ENCODE measurements around the gene TRA2B.

TRA2B gene

DNA sequence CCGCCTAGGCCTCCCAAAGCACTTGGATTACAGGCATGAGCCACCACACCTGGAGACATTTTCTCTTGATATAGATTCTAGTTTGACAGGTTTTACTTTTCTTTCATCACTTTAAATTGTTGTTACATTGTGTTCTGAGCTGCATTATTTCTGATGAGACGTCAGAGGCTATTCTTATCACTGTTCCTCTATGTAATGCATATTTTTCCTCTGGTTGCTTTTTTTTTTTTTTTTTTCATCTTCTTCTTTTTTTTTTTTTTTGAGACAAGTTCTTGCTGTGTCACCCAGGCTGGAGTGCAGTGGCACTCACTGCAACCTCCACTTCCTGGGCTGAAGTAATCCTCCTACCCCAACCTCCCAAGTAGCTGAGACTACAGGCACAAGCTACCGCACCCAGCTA is 41.2 kb downstream of the TRA2B start:
- DNase-seq (ENCODE audit: insufficient read length, low spot score), result no peak
- FAIRE-seq, result no peak
- TF ChIP-seq, protein P1, sequence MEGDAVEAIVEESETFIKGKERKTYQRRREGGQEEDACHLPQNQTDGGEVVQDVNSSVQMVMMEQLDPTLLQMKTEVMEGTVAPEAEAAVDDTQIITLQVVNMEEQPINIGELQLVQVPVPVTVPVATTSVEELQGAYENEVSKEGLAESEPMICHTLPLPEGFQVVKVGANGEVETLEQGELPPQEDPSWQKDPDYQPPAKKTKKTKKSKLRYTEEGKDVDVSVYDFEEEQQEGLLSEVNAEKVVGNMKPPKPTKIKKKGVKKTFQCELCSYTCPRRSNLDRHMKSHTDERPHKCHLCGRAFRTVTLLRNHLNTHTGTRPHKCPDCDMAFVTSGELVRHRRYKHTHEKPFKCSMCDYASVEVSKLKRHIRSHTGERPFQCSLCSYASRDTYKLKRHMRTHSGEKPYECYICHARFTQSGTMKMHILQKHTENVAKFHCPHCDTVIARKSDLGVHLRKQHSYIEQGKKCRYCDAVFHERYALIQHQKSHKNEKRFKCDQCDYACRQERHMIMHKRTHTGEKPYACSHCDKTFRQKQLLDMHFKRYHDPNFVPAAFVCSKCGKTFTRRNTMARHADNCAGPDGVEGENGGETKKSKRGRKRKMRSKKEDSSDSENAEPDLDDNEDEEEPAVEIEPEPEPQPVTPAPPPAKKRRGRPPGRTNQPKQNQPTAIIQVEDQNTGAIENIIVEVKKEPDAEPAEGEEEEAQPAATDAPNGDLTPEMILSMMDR (IDR thresholded peaks at IDR 0.05; ENCODE audit: insufficient read depth, missing control alignments), result no peak

DNA sequence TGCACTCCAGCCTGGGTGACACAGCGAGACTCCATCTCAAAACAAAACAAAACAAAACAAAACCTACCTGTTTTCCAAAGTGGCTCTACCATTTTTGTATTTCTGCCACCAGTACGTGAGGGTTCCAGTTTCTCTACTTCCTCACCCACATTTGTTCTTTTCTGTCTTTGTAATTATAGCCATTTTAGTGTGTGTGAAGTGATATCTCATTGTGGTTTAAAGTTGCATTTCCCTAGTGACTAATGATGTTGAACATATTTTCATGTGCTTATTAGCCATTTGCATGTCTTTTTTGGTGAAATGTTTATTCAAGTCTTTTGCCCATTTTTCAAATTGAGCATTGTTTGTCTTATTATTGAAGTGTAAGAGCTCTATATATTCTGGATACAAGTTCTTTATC is 50.7 kb downstream of the TRA2B start:
- DNase-seq (ENCODE audit: insufficient read length, low spot score) (no peak), FAIRE-seq (no peak)
- TF ChIP-seq, protein P1 (IDR thresholded peaks at IDR 0.05; ENCODE audit: insufficient read depth, missing control alignments), result no peak

DNA sequence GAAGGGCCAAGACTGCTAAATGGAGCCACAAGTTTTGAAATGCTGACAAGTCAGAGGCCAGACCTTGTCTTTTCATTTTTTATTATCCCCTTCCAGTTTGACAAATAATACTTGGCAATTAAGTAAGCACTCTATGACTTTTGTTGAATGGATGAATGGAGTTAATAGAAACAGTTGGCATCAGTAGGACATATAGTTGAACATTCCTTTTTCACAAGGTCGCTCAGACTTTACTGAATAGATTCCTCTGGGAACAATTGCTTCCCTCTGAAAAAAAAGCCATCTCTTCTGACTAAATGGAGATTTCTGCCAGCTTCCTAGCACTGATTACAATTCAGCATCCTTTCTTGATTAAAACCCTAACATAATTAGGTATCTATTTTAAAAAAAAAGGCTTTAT is 53.2 kb downstream of the TRA2B start:
- FAIRE-seq (no peak), DNase-seq (ENCODE audit: insufficient read length, low spot score) (no peak)
- TF ChIP-seq, protein P1 (IDR thresholded peaks at IDR 0.05; ENCODE audit: insufficient read depth, missing control alignments), result no peak

DNA sequence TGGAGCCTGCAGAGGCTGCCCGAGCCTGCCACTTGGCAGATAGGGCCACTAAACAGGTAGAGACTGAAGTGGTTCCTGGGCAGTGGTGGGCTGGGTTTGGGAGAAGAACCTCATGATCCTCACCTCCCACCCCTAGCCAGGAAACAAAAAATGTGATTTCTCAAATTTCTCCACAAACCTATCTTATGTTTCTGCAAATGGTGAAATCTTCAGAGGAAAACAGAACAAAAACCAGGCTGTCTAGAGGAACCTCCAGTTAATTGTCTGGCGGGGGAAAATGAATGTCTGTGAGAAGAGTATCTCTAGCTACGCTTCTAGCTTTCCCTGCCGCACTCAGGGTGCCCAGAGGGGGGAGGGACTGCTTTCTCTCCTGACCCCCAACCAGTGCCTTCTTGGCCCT is 55.9 kb downstream of the TRA2B start:
- FAIRE-seq, result no peak
- TF ChIP-seq, protein P1 (IDR thresholded peaks at IDR 0.05; ENCODE audit: insufficient read depth, missing control alignments), result no peak
- no peak for DNase-seq (ENCODE audit: insufficient read length, low spot score)

DNA sequence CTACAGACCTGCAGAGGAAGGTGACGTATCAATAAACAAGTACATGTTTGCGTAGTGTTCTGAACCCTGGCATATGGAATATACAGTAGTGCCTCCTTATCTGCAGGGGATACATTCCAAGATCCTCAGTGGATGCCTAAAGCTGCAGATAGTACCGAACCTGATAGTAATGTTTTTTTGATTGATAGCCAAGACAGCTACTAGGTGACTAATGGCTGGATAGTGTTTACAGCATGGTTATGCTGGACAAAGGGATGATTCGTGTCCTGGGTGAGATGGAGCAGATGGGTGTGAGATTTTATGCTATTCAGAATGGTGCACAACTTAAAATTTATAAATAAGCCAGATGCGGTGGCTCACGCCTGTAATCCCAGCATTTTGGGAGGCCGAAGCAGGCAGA is 57.2 kb downstream of the TRA2B start:
- no peak for FAIRE-seq
- no peak for DNase-seq (ENCODE audit: insufficient read length, low spot score)

DNA sequence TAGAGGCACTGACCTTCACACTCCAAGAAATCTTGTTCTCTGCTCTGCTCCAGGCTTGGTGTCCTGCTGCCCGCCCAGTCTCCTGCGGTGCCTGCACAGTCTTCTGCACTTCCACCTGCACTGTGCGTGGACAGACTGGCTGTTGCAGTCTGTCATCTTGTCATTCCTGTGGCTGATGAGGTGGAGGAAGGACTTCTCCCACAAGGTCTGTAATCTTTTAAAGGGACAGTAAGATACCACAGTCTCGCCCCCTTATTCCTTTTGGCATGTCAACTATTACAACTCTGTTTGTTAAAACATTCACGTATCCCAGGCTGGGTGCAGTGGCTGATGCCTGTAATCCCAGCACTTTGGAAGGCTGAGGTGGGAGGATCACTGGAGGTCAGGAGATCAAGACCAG is 58.9 kb downstream of the TRA2B start:
- TF ChIP-seq, protein P1 (IDR thresholded peaks at IDR 0.05; ENCODE audit: insufficient read depth, missing control alignments), result no peak
- FAIRE-seq (no peak), DNase-seq (ENCODE audit: insufficient read length, low spot score) (no peak)

More for the DNA sequence above, 57.2 kb downstream of the TRA2B start:
- TF ChIP-seq, protein P1 (IDR thresholded peaks at IDR 0.05; ENCODE audit: insufficient read depth, missing control alignments), result no peak

DNA sequence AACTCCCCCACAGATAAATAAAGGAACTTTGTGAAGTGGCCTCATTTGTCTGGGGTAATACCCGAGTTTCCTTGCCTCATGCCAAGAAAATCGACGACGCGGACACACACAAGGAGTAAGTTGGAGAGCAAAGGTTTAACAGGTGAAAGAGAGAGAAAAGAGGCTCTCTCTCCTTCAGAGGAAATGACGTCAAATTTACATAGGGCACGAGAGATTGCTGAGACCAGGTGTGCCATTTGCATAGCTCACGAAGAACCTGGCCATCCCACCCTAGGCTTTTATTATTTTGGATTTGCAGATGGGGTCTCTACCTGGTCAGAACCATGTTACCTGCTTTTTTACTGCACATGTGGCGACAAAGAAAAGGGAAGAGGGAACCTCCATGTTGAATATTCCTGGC is 63.7 kb downstream of the TRA2B start:
- DNase-seq (ENCODE audit: insufficient read length, low spot score), result no peak
- TF ChIP-seq, protein P1 (IDR thresholded peaks at IDR 0.05; ENCODE audit: insufficient read depth, missing control alignments), result no peak

More for the DNA sequence above, 63.7 kb downstream of the TRA2B start:
- no peak for FAIRE-seq
